SK-N-SH (cell line): ENCODE measurements around the gene SLC2A14. TPM values are rescaled to one million over a fixed set of nuclear protein-coding genes. Genes with fewer than 3 reads are reported as not detected.

Experiments
- CTCF ChIA-PET: fragments of 300-600, 350-600 bp; formaldehyde crosslinking; extraction: SDS; loops from one replicate; lab custom pipeline; 2021; lab: Yijun Ruan, JAX
- POLR2A ChIA-PET: fragments of 350-600 bp; sonication (Branson Sonifier 250); formaldehyde crosslinking; extraction: SDS; loops from one replicate; lab custom pipeline; 2020; ENCODE audit warnings: antibody characterized with exemption, inconsistent platforms; lab: Yijun Ruan, JAX
- DNase-seq: peaks from one replicate; pipeline ENCODE4 v3.0.0; 2012
- H2AFZ ChIP-seq: fragments of 200-600 bp; sonication (generic); 2 replicates; pipeline ENCODE4 v1.8.1; 2016; ENCODE audit warnings: antibody characterized with exemption, mild to moderate bottlenecking, low read depth
- H3F3A ChIP-seq: fragments of 200-600 bp; sonication (generic); replicated peaks from 2 replicates; pipeline ENCODE3; 2016; ENCODE audit warnings: antibody characterized with exemption, mild to moderate bottlenecking; ENCODE audit not compliant: insufficient read depth
- H3K27ac ChIP-seq, 2 experiments: fragments of 200-500 bp in 1 of 2; fragments of 200-600 bp in 1 of 2; sonication (Bioruptor generic) in 1 of 2; sonication (generic), shearing (Covaris generic) in 1 of 2; 2 replicates each; pipeline versions ENCODE4 v1.5.1 to v1.6.1; 2014 to 2016; ENCODE audit warnings: low read depth in 2 of 2, inconsistent platforms in 1 of 2, low read length in 1 of 2, mild to moderate bottlenecking in 1 of 2, mixed read lengths in 1 of 2
- H3K27me3 ChIP-seq: fragments of 200-600 bp; sonication (generic), shearing (Covaris generic); 2 replicates; pipeline ENCODE4 v1.6.1; 2016; ENCODE audit warnings: mixed run types; ENCODE audit not compliant: insufficient read depth
- H3K36me3 ChIP-seq, 2 experiments: fragments of 200-500 bp in 1 of 2; fragments of 200-600 bp in 1 of 2; sonication (Bioruptor generic) in 1 of 2; sonication (generic) in 1 of 2; replicated peaks in 1 of 2; 2 replicates each; pipeline versions ENCODE3 to v1.5.1; 2014 to 2016; ENCODE audit warnings: low read length in 1 of 2, mild to moderate bottlenecking in 1 of 2; ENCODE audit not compliant: insufficient read depth in 2 of 2, control insufficient read depth in 1 of 2
- H3K4me1 ChIP-seq, 2 experiments: fragments of 200-500 bp in 1 of 2; fragments of 200-600 bp in 1 of 2; sonication (Bioruptor generic) in 1 of 2; sonication (generic), shearing (Covaris generic) in 1 of 2; 2 replicates each; pipeline versions ENCODE4 v1.5.1 to v1.6.1; 2014 to 2016; ENCODE audit warnings: low read depth in 1 of 2, low read length in 1 of 2, mixed run types in 1 of 2; ENCODE audit not compliant: insufficient read depth in 2 of 2, control insufficient read depth in 1 of 2
- H3K4me2 ChIP-seq: fragments of 200-600 bp; sonication (generic), shearing (Covaris generic); 2 replicates; pipeline ENCODE4 v1.6.1; 2017; ENCODE audit warnings: mixed run types
- H3K4me3 ChIP-seq, 2 experiments: fragments of 200-500 bp in 1 of 2; fragments of 200-600 bp in 1 of 2; sonication (Bioruptor generic) in 1 of 2; sonication (generic), shearing (Covaris generic) in 1 of 2; 2 replicates each; pipeline versions ENCODE4 v1.5.1 to v1.8.1; 2014 to 2016; ENCODE audit warnings: low read depth in 2 of 2, inconsistent platforms in 1 of 2, low read length in 1 of 2, mild to moderate bottlenecking in 1 of 2, mixed read lengths in 1 of 2, moderate library complexity in 1 of 2
- H3K79me2 ChIP-seq: fragments of 200-600 bp; sonication (generic); 2 replicates; pipeline ENCODE4 v1.8.1; 2017; ENCODE audit warnings: mild to moderate bottlenecking; ENCODE audit not compliant: insufficient read depth
- H3K9ac ChIP-seq: fragments of 200-600 bp; sonication (generic); 2 replicates; pipeline ENCODE4 v1.6.1; 2017; ENCODE audit warnings: mixed run types
- H3K9me2 ChIP-seq: fragments of 200-600 bp; sonication (generic); 2 replicates; pipeline ENCODE4 v1.6.1; 2017; ENCODE audit warnings: mixed run types
- H3K9me3 ChIP-seq: fragments of 200-600 bp; sonication (generic); 2 replicates; pipeline ENCODE4 v1.6.1; 2017; ENCODE audit warnings: mixed run types, mild to moderate bottlenecking, moderate library complexity
- H4K20me1 ChIP-seq: fragments of 200-600 bp; sonication (generic); 2 replicates; pipeline ENCODE4 v1.6.1; 2017; ENCODE audit warnings: mild to moderate bottlenecking, mixed run types; ENCODE audit not compliant: insufficient read depth
- CHD2 ChIP-seq: fragments of 150-350 bp; IDR thresholded peaks from 2 replicates; pipeline ENCODE4 v1.6.1; 2018; ENCODE audit warnings: low read length; ENCODE audit not compliant: partially characterized antibody
- ELF1 ChIP-seq: IDR thresholded peaks from 2 replicates; pipeline ENCODE4 v1.4.0; 2012
- EZH2phosphoT487 ChIP-seq: fragments of 200-600 bp; sonication (generic); IDR thresholded peaks from 2 replicates; pipeline ENCODE4 v1.6.1; 2017; ENCODE audit warnings: low read depth, mixed run types, mild to moderate bottlenecking, antibody characterized with exemption, moderate library complexity, borderline replicate concordance
- FOSL2 ChIP-seq: IDR thresholded peaks from 2 replicates; pipeline ENCODE4 v1.4.0; 2012; ENCODE audit warnings: low read depth, mild to moderate bottlenecking, moderate library complexity, borderline replicate concordance
- FOXM1 ChIP-seq: IDR thresholded peaks from 2 replicates; pipeline ENCODE4 v1.4.0; 2012; ENCODE audit warnings: low read depth, mild to moderate bottlenecking
- MXI1 ChIP-seq: IDR thresholded peaks from 2 replicates; pipeline ENCODE4 v1.6.1; 2012; ENCODE audit warnings: mild to moderate bottlenecking, low read depth, low read length, improper control_type of control experiment
- NFIC ChIP-seq: IDR thresholded peaks from 2 replicates; pipeline ENCODE4 v1.4.0; 2012; ENCODE audit warnings: borderline replicate concordance
- NRF1 ChIP-seq: IDR thresholded peaks from 2 replicates; pipeline ENCODE4 v1.6.1; 2012; ENCODE audit warnings: low read depth, mild to moderate bottlenecking, low read length
- POLR2AphosphoS5 ChIP-seq: IDR thresholded peaks from 2 replicates; pipeline ENCODE4 v1.6.1; 2012; ENCODE audit warnings: low read depth, low read length
- RAD21 ChIP-seq: IDR thresholded peaks from 2 replicates; pipeline ENCODE4 v1.6.1; 2012; ENCODE audit warnings: mild to moderate bottlenecking, low read length
- RFX5 ChIP-seq: IDR thresholded peaks from 2 replicates; pipeline ENCODE4 v1.6.1; 2012; ENCODE audit warnings: mild to moderate bottlenecking, improper control_type of control experiment, low read length
- SIN3A ChIP-seq: IDR thresholded peaks from 2 replicates; pipeline ENCODE4 v1.6.1; 2012; ENCODE audit warnings: low read depth, mild to moderate bottlenecking, low read length, moderate library complexity, borderline replicate concordance
- SMC3 ChIP-seq: IDR thresholded peaks from 2 replicates; pipeline ENCODE4 v1.6.1; 2012; ENCODE audit warnings: low read depth, low read length, improper control_type of control experiment
- TAF1 ChIP-seq: IDR thresholded peaks from 2 replicates; pipeline ENCODE4 v1.6.1; 2012; ENCODE audit warnings: low read depth, mild to moderate bottlenecking, low read length, moderate library complexity, borderline replicate concordance
- TCF12 ChIP-seq: IDR thresholded peaks from 2 replicates; pipeline ENCODE4 v1.4.0; 2012
- YY1 ChIP-seq: IDR thresholded peaks from 2 replicates; pipeline ENCODE4 v1.4.0; 2012; ENCODE audit warnings: low read depth, mild to moderate bottlenecking
- WGBS: methylation state at CpG from one replicate; pipeline ENCODE4 v1.1.6; 2017; ENCODE audit warnings: low lambda C conversion rate; 5-methylcytosine and 5-hydroxymethylcytosine counted together
- polyA plus RNA-seq, 3 experiments: library from polyadenylated mRNA; depleted of rRNA; stranded (reverse); fragments of >200 nt; gene quantifications; 2 replicates each; pipeline ENCODE4 v1.2.3, GENCODE V29; 2012
- TF ChIP-seq, protein P1 (sequence below): fragments of 150-350 bp; IDR thresholded peaks from 2 replicates; pipeline ENCODE4 v1.6.1; 2016; ENCODE audit warnings: mild to moderate bottlenecking, low read depth, low read length
- TF ChIP-seq, protein P2 (sequence below): fragments of 200-600 bp; sonication (generic); IDR thresholded peaks from 2 replicates; pipeline ENCODE4 v1.6.1; 2017; ENCODE audit warnings: antibody characterized with exemption, mild to moderate bottlenecking, moderate library complexity

SLC2A14 gene
- polyA plus RNA-seq, 1 of the 3 experiments (the other 2 are of a cell fraction) = 0.39 TPM

DNA sequence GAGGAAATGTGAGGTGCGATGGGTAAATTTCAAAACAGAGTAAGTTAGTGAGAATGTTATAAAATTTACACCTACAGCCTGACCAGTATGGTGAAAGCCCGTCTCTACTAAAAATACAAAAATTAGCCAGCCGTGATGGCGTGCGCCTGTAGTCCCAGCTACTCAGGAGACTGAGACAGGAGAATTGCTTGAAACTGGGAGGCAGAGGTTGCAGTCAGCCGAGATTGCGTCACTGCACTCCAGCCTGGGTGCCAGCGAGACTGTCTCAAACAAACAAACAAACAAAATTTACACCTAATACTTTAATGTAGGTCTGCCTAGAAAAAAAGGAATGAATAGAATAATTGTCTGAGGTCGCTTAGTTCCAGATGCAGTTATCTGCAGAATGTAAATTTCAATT lies 37.6 kb downstream of the SLC2A14 start:
- POLR2A ChIA-PET = no interaction called here
- WGBS = 23% methylated on average over 9 of the region's 9 CpGs
- no peak for DNase-seq

DNA sequence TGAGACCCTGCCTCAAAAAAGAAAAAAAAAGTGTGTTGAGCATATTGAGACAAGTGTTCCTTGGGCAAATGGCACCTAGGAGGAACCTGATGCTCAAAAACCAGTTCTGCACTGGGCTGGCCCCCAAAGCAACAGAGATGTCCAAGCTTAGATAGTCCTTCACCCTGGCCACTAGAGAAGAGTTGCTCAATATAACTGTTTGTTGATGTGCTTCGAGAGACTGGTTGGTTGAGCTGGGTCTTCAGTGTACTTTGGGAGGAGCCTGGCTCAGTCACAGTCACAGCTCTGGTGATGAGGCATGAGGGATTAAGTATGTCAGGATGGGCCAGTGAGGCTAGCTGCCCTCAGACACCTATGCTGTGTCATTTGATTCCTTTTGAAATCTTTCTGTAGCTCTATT lies 38.0 kb downstream of the SLC2A14 start:
- H2AFZ ChIP-seq = no peak overlapping the region
- no peak overlapping the region for H3K4me2 ChIP-seq
- H3K9me2 ChIP-seq = no peaks in the 10 kb centered on the region
- no peaks in the 10 kb centered on the region for H3K4me1 ChIP-seq
- H3K9ac ChIP-seq = no peak overlapping the region
- TF ChIP-seq TAF1 = no peak
- no peak for TF ChIP-seq POLR2AphosphoS5
- no peak for TF ChIP-seq SMC3
- no peak for TF ChIP-seq RFX5
- no peak for TF ChIP-seq NFIC
- no peak for TF ChIP-seq EZH2phosphoT487
- H4K20me1 ChIP-seq = no peaks in the 10 kb centered on the region
- no peaks in the 10 kb centered on the region for H3K79me2 ChIP-seq
- H3K4me3 ChIP-seq = no peak overlapping the region
- POLR2A ChIA-PET = no interaction called here
- WGBS = 0% methylated on average over 1 of the region's 1 CpG
- H3K36me3 ChIP-seq = no peaks in the 10 kb centered on the region
- peaks cover 28% of the 10 kb centered on the region for H3K27me3 ChIP-seq
- CTCF ChIA-PET = no interaction called here
- H3F3A ChIP-seq = no peaks in the 10 kb centered on the region
- DNase-seq = no peak
- H3K9me3 ChIP-seq = no peaks in the 10 kb centered on the region
- H3K27ac ChIP-seq = no peak overlapping the region

More for the DNA sequence above, 37.6 kb downstream of the SLC2A14 start:
- Histone ChIP-seq H3K9ac (no peak overlapping the region), H3K79me2 (no peaks in the 10 kb centered on the region), H3K27me3 (peaks cover 26% of the 10 kb centered on the region), H3K4me2 (no peak overlapping the region), H3K36me3 (no peaks in the 10 kb centered on the region), H3F3A (no peaks in the 10 kb centered on the region), H3K4me3 (no peak overlapping the region), H4K20me1 (no peaks in the 10 kb centered on the region), H3K27ac (no peak overlapping the region), H3K9me2 (no peaks in the 10 kb centered on the region), H3K4me1 (no peaks in the 10 kb centered on the region), H2AFZ (no peak overlapping the region), H3K9me3 (no peaks in the 10 kb centered on the region)
- TF ChIP-seq POLR2AphosphoS5 (no peak), RAD21 (no peak), NRF1 (no peak), ELF1 (no peak), TCF12 (no peak), FOSL2 (no peak), MXI1 (no peak), YY1 (no peak), EZH2phosphoT487 (no peak), FOXM1 (no peak), CHD2 (no peak), SIN3A (no peak)
- TF ChIP-seq, protein P1, sequence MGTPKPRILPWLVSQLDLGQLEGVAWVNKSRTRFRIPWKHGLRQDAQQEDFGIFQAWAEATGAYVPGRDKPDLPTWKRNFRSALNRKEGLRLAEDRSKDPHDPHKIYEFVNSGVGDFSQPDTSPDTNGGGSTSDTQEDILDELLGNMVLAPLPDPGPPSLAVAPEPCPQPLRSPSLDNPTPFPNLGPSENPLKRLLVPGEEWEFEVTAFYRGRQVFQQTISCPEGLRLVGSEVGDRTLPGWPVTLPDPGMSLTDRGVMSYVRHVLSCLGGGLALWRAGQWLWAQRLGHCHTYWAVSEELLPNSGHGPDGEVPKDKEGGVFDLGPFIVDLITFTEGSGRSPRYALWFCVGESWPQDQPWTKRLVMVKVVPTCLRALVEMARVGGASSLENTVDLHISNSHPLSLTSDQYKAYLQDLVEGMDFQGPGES = no peak
- TF ChIP-seq, protein P2, sequence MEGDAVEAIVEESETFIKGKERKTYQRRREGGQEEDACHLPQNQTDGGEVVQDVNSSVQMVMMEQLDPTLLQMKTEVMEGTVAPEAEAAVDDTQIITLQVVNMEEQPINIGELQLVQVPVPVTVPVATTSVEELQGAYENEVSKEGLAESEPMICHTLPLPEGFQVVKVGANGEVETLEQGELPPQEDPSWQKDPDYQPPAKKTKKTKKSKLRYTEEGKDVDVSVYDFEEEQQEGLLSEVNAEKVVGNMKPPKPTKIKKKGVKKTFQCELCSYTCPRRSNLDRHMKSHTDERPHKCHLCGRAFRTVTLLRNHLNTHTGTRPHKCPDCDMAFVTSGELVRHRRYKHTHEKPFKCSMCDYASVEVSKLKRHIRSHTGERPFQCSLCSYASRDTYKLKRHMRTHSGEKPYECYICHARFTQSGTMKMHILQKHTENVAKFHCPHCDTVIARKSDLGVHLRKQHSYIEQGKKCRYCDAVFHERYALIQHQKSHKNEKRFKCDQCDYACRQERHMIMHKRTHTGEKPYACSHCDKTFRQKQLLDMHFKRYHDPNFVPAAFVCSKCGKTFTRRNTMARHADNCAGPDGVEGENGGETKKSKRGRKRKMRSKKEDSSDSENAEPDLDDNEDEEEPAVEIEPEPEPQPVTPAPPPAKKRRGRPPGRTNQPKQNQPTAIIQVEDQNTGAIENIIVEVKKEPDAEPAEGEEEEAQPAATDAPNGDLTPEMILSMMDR = no peak
- CTCF ChIA-PET = no interaction called here
